ENCODE results near the gene BRCA2.

DNA sequence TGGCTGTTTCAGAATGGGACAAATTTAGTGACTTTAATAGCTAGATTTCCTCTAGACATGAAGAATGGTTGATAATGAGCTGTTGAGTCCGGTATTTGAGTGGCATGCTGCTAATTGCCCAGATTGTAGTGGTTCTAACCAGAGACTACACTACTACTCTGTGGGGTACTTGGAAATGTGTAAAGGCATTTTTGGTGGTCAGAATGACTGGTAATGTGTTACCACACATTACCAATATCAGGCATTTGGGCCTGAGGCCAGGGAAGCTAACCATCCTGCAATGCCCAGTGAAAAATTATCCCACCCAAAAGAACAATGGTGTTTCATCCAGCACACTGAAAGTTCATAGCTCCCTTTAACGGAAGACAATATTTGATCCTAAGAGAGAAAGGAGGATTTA lies 130.2 kb downstream of the BRCA2 start:
- no peak for TF ChIP-seq SUZ12 (IDR thresholded peaks at IDR 0.05; ENCODE audit: extremely low read depth, insufficient read depth, insufficient read length)
- TF ChIP-seq ZNF274 (IDR thresholded peaks at IDR 0.05; ENCODE audit: low read depth, low read length): no peak
